Fibroblast of lung (primary cell): ENCODE results near the gene SCUBE1. TPM values are rescaled to one million over a fixed set of nuclear protein-coding genes. Genes with fewer than 3 reads are reported as not detected.

Source experiments
- DNase-seq, 2 donors: peaks; one replicate each; pipeline versions ENCODE4 v3.0.0 to v3.0.0-alpha.2; 2010; ENCODE audit warnings: low read depth in 2 of 2
- H2AFZ ChIP-seq: 2 replicates; pipeline ENCODE4 v1.5.1; 2012; ENCODE audit warnings: low read length, control low read depth, inconsistent platforms
- H3K27ac ChIP-seq: 2 replicates; pipeline ENCODE4 v1.5.1; 2011; ENCODE audit warnings: low read length, control low read depth; ENCODE audit not compliant: insufficient read depth
- H3K27me3 ChIP-seq: 2 replicates; pipeline ENCODE4 v1.5.1; 2011; ENCODE audit warnings: mild to moderate bottlenecking, low read length; ENCODE audit not compliant: control insufficient read depth, insufficient read depth
- H3K36me3 ChIP-seq: 2 replicates; pipeline ENCODE4 v1.5.1; 2011; ENCODE audit warnings: low read length; ENCODE audit not compliant: control insufficient read depth, insufficient read depth
- H3K4me1 ChIP-seq: 2 replicates; pipeline ENCODE4 v1.5.1; 2011; ENCODE audit warnings: low read length; ENCODE audit not compliant: control insufficient read depth, insufficient read depth; ENCODE audit errors: extremely low read depth
- H3K4me2 ChIP-seq: 2 replicates; pipeline ENCODE4 v1.5.1; 2011; ENCODE audit warnings: low read length, control low read depth; ENCODE audit not compliant: insufficient read depth; ENCODE audit errors: extremely low read depth
- H3K4me3 ChIP-seq, 4 experiments: fragments of 200-600 bp in 1 of 4; sonication (generic) in 1 of 4; replicated peaks in 1 of 4; 2 replicates each; pipeline ENCODE4 v1.5.1; 2011 to 2016; ENCODE audit warnings: low read length in 4 of 4, low read depth in 3 of 4, mild to moderate bottlenecking in 3 of 4, control low read depth in 2 of 4, inconsistent platforms in 1 of 4, mixed read lengths in 1 of 4; ENCODE audit not compliant: insufficient read depth in 1 of 4; ENCODE audit errors: control extremely low read depth in 1 of 4
- H3K79me2 ChIP-seq: 2 replicates; pipeline ENCODE4 v1.5.1; 2012; ENCODE audit warnings: mild to moderate bottlenecking, low read length, inconsistent platforms; ENCODE audit not compliant: control insufficient read depth, insufficient read depth
- H3K9ac ChIP-seq: 2 replicates; pipeline ENCODE4 v1.5.1; 2011; ENCODE audit warnings: mild to moderate bottlenecking, low read length, control low read depth; ENCODE audit not compliant: insufficient read depth
- H3K9me3 ChIP-seq: 2 replicates; pipeline ENCODE4 v1.5.1; 2012; ENCODE audit warnings: low read depth, low read length; ENCODE audit not compliant: control insufficient read depth, insufficient read depth
- H4K20me1 ChIP-seq: 2 replicates; pipeline ENCODE4 v1.5.1; 2011; ENCODE audit warnings: low read length; ENCODE audit not compliant: control insufficient read depth, insufficient read depth; ENCODE audit errors: extremely low read depth
- EZH2 ChIP-seq: IDR thresholded peaks from 2 replicates; pipeline ENCODE4 v1.5.1; 2012; ENCODE audit warnings: low read length, control low read depth, mild to moderate bottlenecking; ENCODE audit errors: missing control alignments
- polyA plus RNA-seq, 2 donors: library from polyadenylated mRNA; depleted of rRNA in 1 of 2; stranded (reverse) in 1 of 2; unstranded in 1 of 2; fragments of >200 nt; gene quantifications; 2 replicates each; pipeline ENCODE4 v1.2.1, GENCODE V29; 2011 to 2012; ENCODE audit warnings: missing spikeins in 1 of 2
- total RNA-seq: library from RNA; depleted of rRNA; stranded (reverse); fragments of >200 nt; gene quantifications from 2 replicates; pipeline ENCODE4 v1.2.1, GENCODE V29; 2014
- TF ChIP-seq, protein P1 (sequence below), 2 donors: IDR thresholded peaks in 1 of 2; conservative IDR thresholded peaks in 1 of 2; 1 replicate in 1 of 2; 2 replicates in 1 of 2; pipeline ENCODE4 v1.5.1; 2011 to 2012; ENCODE audit warnings: low read length in 2 of 2, control low read depth in 1 of 2, inconsistent platforms in 1 of 2, low read depth in 1 of 2, mild to moderate bottlenecking in 1 of 2

SCUBE1 gene
- total and polyA plus RNA-seq, 2 donors (not counting 1 experiment from before 2014, with no cell fraction given), result 0.17 TPM; not detected in 1

- no peak overlapping the region for H3K9ac ChIP-seq
- TF ChIP-seq EZH2, result no peak
- no peak overlapping the region for H3K4me3 ChIP-seq
- H4K20me1 ChIP-seq, result no peaks in the 10 kb centered on the region
- H3K27ac ChIP-seq, result no peak overlapping the region
- no peaks in the 10 kb centered on the region for H3K79me2 ChIP-seq
- no peak for DNase-seq
- peaks cover 20% of the 10 kb centered on the region for H3K36me3 ChIP-seq
- H3K4me2 ChIP-seq, result no peak overlapping the region
- no peaks in the 10 kb centered on the region for H3K27me3 ChIP-seq
- H2AFZ ChIP-seq, result no peak overlapping the region
- no peaks in the 10 kb centered on the region for H3K9me3 ChIP-seq
- no peaks in the 10 kb centered on the region for H3K4me1 ChIP-seq
Observed at GRCh38 chr22:43171019-43171491, 172.1 kb downstream of the SCUBE1 start.

GRCh38 chr22:43170131-43170480 is 173.1 kb downstream of the SCUBE1 start:
- H3K9me3 ChIP-seq, result no peaks in the 10 kb centered on the region
- peaks cover 20% of the 10 kb centered on the region for H3K36me3 ChIP-seq
- H3K79me2 ChIP-seq, result no peaks in the 10 kb centered on the region
- no peak for TF ChIP-seq EZH2
- TF ChIP-seq, protein P1, sequence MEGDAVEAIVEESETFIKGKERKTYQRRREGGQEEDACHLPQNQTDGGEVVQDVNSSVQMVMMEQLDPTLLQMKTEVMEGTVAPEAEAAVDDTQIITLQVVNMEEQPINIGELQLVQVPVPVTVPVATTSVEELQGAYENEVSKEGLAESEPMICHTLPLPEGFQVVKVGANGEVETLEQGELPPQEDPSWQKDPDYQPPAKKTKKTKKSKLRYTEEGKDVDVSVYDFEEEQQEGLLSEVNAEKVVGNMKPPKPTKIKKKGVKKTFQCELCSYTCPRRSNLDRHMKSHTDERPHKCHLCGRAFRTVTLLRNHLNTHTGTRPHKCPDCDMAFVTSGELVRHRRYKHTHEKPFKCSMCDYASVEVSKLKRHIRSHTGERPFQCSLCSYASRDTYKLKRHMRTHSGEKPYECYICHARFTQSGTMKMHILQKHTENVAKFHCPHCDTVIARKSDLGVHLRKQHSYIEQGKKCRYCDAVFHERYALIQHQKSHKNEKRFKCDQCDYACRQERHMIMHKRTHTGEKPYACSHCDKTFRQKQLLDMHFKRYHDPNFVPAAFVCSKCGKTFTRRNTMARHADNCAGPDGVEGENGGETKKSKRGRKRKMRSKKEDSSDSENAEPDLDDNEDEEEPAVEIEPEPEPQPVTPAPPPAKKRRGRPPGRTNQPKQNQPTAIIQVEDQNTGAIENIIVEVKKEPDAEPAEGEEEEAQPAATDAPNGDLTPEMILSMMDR (conservative IDR thresholded peaks at IDR 0.05 in 1 of 2, IDR thresholded peaks at IDR 0.05 in 1 of 2; ENCODE audit: low read depth in 1 of 2, low read length in 2 of 2), result no peak
- H3K4me2 ChIP-seq, result no peak overlapping the region
- no peaks in the 10 kb centered on the region for H3K4me1 ChIP-seq
- no peaks in the 10 kb centered on the region for H4K20me1 ChIP-seq
- no peak overlapping the region for H3K27ac ChIP-seq
- H3K9ac ChIP-seq, result no peak overlapping the region
- DNase-seq, result no peak
- H3K4me3 ChIP-seq, result no peak overlapping the region
- no peak overlapping the region for H2AFZ ChIP-seq
- H3K27me3 ChIP-seq, result no peaks in the 10 kb centered on the region

GRCh38 chr22:43169310-43170130 is 173.7 kb downstream of the SCUBE1 start:
- H3K79me2 ChIP-seq, result no peaks in the 10 kb centered on the region
- H3K9ac ChIP-seq, result no peak overlapping the region
- no peak for TF ChIP-seq EZH2
- TF ChIP-seq, protein P1 (conservative IDR thresholded peaks at IDR 0.05 in 1 of 2, IDR thresholded peaks at IDR 0.05 in 1 of 2; ENCODE audit: low read depth in 1 of 2, low read length in 2 of 2), result no peak
- no peak overlapping the region for H3K27ac ChIP-seq
- no peak for DNase-seq
- no peak overlapping the region for H3K4me3 ChIP-seq
- no peak overlapping the region for H3K4me2 ChIP-seq
- H2AFZ ChIP-seq, result no peak overlapping the region
- H3K36me3 ChIP-seq, result peaks cover 18% of the 10 kb centered on the region
- no peaks in the 10 kb centered on the region for H3K9me3 ChIP-seq
- H3K27me3 ChIP-seq, result no peaks in the 10 kb centered on the region
- H4K20me1 ChIP-seq, result no peaks in the 10 kb centered on the region
- no peaks in the 10 kb centered on the region for H3K4me1 ChIP-seq
